GM19193 (cell line): ENCODE results near the gene EHD3.

ENCODE experiments used
- POLR2A ChIP-seq: IDR thresholded peaks from 4 replicates; pipeline ENCODE4 v1.6.1; 2011; ENCODE audit not compliant: insufficient read depth, insufficient read length; ENCODE audit errors: extremely low read depth

EHD3 gene

GRCh38 chr2:31226266-31226665, 7.7 kb upstream of the EHD3 start:
- TF ChIP-seq POLR2A = no peak

GRCh38 chr2:31227110-31227509, 6.8 kb upstream of the EHD3 start:
- TF ChIP-seq POLR2A = no peak

GRCh38 chr2:31227711-31228125, 6.2 kb upstream of the EHD3 start:
- TF ChIP-seq POLR2A = no peak

GRCh38 chr2:31228717-31229116, 5.2 kb upstream of the EHD3 start:
- TF ChIP-seq POLR2A = no peak

GRCh38 chr2:31230751-31231150, 3.2 kb upstream of the EHD3 start:
- TF ChIP-seq POLR2A = no peak

GRCh38 chr2:31231571-31232302, 2.2 kb upstream of the EHD3 start:
- no peak for TF ChIP-seq POLR2A

- no peak for TF ChIP-seq POLR2A
These were observed 1.4 kb upstream of the EHD3 start for GRCh38 chr2:31232586-31232985.

GRCh38 chr2:31233231-31233630, 721 bp upstream of the EHD3 start:
- no peak for TF ChIP-seq POLR2A

GRCh38 chr2:31234683-31235503, 941 bp downstream of the EHD3 start:
- no peak for TF ChIP-seq POLR2A

- no peak for TF ChIP-seq POLR2A
These were observed 1.6 kb downstream of the EHD3 start for GRCh38 chr2:31235504-31235902.

GRCh38 chr2:31236433-31237205, 2.7 kb downstream of the EHD3 start:
- no peak for TF ChIP-seq POLR2A

GRCh38 chr2:31237348-31238017, 3.5 kb downstream of the EHD3 start:
- TF ChIP-seq POLR2A = no peak

GRCh38 chr2:31238126-31238905, 4.4 kb downstream of the EHD3 start:
- no peak for TF ChIP-seq POLR2A
